NCI-H446 (cell line): ENCODE data around the gene MYCN.

ENCODE experiments used
- DNase-seq, 2 experiments: peaks; one replicate each; lab custom pipeline; 2025; lab: John Stamatoyannopoulos, UW

MYCN gene

GRCh38 chr2:15931319-15931890 lies 8.9 kb upstream of the MYCN start:
- DNase-seq, result no peak

- DNase-seq, result no peak
These were observed 8.4 kb upstream of the MYCN start for GRCh38 chr2:15931950-15932349.

- DNase-seq, result no peak
These were observed 7.8 kb upstream of the MYCN start for GRCh38 chr2:15932394-15933183.

- no peak for DNase-seq
These were observed 7.0 kb upstream of the MYCN start for GRCh38 chr2:15933184-15933845.

GRCh38 chr2:15934291-15934945 lies 5.9 kb upstream of the MYCN start:
- no peak for DNase-seq

- no peak for DNase-seq
These were observed 5.2 kb upstream of the MYCN start for GRCh38 chr2:15935189-15935588.

GRCh38 chr2:15935675-15936074 lies 4.7 kb upstream of the MYCN start:
- no peak for DNase-seq

- DNase-seq, result no peak
These were observed 3.9 kb upstream of the MYCN start for GRCh38 chr2:15936277-15937104.

GRCh38 chr2:15937105-15937881 lies 3.1 kb upstream of the MYCN start:
- DNase-seq, result no peak

- no peak for DNase-seq
These were observed 2.2 kb upstream of the MYCN start for GRCh38 chr2:15937882-15938802.

- DNase-seq, result no peak
These were observed 1.4 kb upstream of the MYCN start for GRCh38 chr2:15938803-15939555.

GRCh38 chr2:15939556-15939853 lies 845 bp upstream of the MYCN start:
- DNase-seq, result no peak

GRCh38 chr2:15940661-15941480 lies 521 bp downstream of the MYCN start:
- DNase-seq, result no peak

GRCh38 chr2:15941481-15941850 lies 1.1 kb downstream of the MYCN start:
- DNase-seq, result no peak

- no peak for DNase-seq
These were observed 1.7 kb downstream of the MYCN start for GRCh38 chr2:15941871-15942710.

GRCh38 chr2:15942711-15943345 lies 2.5 kb downstream of the MYCN start:
- no peak for DNase-seq
